Fibroblast of lung (primary cell): ENCODE results near the gene LRRC15. TPM values are rescaled to one million over a fixed set of nuclear protein-coding genes. Genes with fewer than 3 reads are reported as not detected.

Experiments used
- DNase-seq, 2 donors: peaks; one replicate each; pipeline versions ENCODE4 v3.0.0 to v3.0.0-alpha.2; 2010; ENCODE audit warnings: low read depth in 2 of 2
- H2AFZ ChIP-seq: 2 replicates; pipeline ENCODE4 v1.5.1; 2012; ENCODE audit warnings: low read length, control low read depth, inconsistent platforms
- H3K27ac ChIP-seq: 2 replicates; pipeline ENCODE4 v1.5.1; 2011; ENCODE audit warnings: low read length, control low read depth; ENCODE audit not compliant: insufficient read depth
- H3K27me3 ChIP-seq: 2 replicates; pipeline ENCODE4 v1.5.1; 2011; ENCODE audit warnings: mild to moderate bottlenecking, low read length; ENCODE audit not compliant: control insufficient read depth, insufficient read depth
- H3K36me3 ChIP-seq: 2 replicates; pipeline ENCODE4 v1.5.1; 2011; ENCODE audit warnings: low read length; ENCODE audit not compliant: control insufficient read depth, insufficient read depth
- H3K4me1 ChIP-seq: 2 replicates; pipeline ENCODE4 v1.5.1; 2011; ENCODE audit warnings: low read length; ENCODE audit not compliant: control insufficient read depth, insufficient read depth; ENCODE audit errors: extremely low read depth
- H3K4me2 ChIP-seq: 2 replicates; pipeline ENCODE4 v1.5.1; 2011; ENCODE audit warnings: low read length, control low read depth; ENCODE audit not compliant: insufficient read depth; ENCODE audit errors: extremely low read depth
- H3K4me3 ChIP-seq, 4 experiments: fragments of 200-600 bp in 1 of 4; sonication (generic) in 1 of 4; replicated peaks in 1 of 4; 2 replicates each; pipeline ENCODE4 v1.5.1; 2011 to 2016; ENCODE audit warnings: low read length in 4 of 4, low read depth in 3 of 4, mild to moderate bottlenecking in 3 of 4, control low read depth in 2 of 4, inconsistent platforms in 1 of 4, mixed read lengths in 1 of 4; ENCODE audit not compliant: insufficient read depth in 1 of 4; ENCODE audit errors: control extremely low read depth in 1 of 4
- H3K79me2 ChIP-seq: 2 replicates; pipeline ENCODE4 v1.5.1; 2012; ENCODE audit warnings: mild to moderate bottlenecking, low read length, inconsistent platforms; ENCODE audit not compliant: control insufficient read depth, insufficient read depth
- H3K9ac ChIP-seq: 2 replicates; pipeline ENCODE4 v1.5.1; 2011; ENCODE audit warnings: mild to moderate bottlenecking, low read length, control low read depth; ENCODE audit not compliant: insufficient read depth
- H3K9me3 ChIP-seq: 2 replicates; pipeline ENCODE4 v1.5.1; 2012; ENCODE audit warnings: low read depth, low read length; ENCODE audit not compliant: control insufficient read depth, insufficient read depth
- H4K20me1 ChIP-seq: 2 replicates; pipeline ENCODE4 v1.5.1; 2011; ENCODE audit warnings: low read length; ENCODE audit not compliant: control insufficient read depth, insufficient read depth; ENCODE audit errors: extremely low read depth
- CTCF ChIP-seq, 2 donors: IDR thresholded peaks in 1 of 2; conservative IDR thresholded peaks in 1 of 2; 1 replicate in 1 of 2; 2 replicates in 1 of 2; pipeline ENCODE4 v1.5.1; 2011 to 2012; ENCODE audit warnings: low read length in 2 of 2, control low read depth in 1 of 2, inconsistent platforms in 1 of 2, low read depth in 1 of 2, mild to moderate bottlenecking in 1 of 2
- EZH2 ChIP-seq: IDR thresholded peaks from 2 replicates; pipeline ENCODE4 v1.5.1; 2012; ENCODE audit warnings: low read length, control low read depth, mild to moderate bottlenecking; ENCODE audit errors: missing control alignments
- polyA plus RNA-seq, 2 donors: library from polyadenylated mRNA; depleted of rRNA in 1 of 2; stranded (reverse) in 1 of 2; unstranded in 1 of 2; fragments of >200 nt; gene quantifications; 2 replicates each; pipeline ENCODE4 v1.2.1, GENCODE V29; 2011 to 2012; ENCODE audit warnings: missing spikeins in 1 of 2
- total RNA-seq: library from RNA; depleted of rRNA; stranded (reverse); fragments of >200 nt; gene quantifications from 2 replicates; pipeline ENCODE4 v1.2.1, GENCODE V29; 2014

LRRC15 gene
- total and polyA plus RNA-seq, 2 donors (not counting 1 experiment from before 2014, with no cell fraction given): 0.58 to 2.3 TPM

- no peaks in the 10 kb centered on the region for H3K9me3 ChIP-seq
- H3K4me3 ChIP-seq: no peak overlapping the region
- H3K4me2 ChIP-seq: no peak overlapping the region
- no peak for DNase-seq
- H3K9ac ChIP-seq: no peak overlapping the region
- H3K79me2 ChIP-seq: no peaks in the 10 kb centered on the region
- H2AFZ ChIP-seq: no peak overlapping the region
- H3K27me3 ChIP-seq: peaks cover 64% of the 10 kb centered on the region
- no peak for TF ChIP-seq CTCF (conservative IDR thresholded peaks at IDR 0.05 in 1 of 2, IDR thresholded peaks at IDR 0.05 in 1 of 2; ENCODE audit: low read depth in 1 of 2, low read length in 2 of 2)
- TF ChIP-seq EZH2: no peak
- H4K20me1 ChIP-seq: no peaks in the 10 kb centered on the region
- H3K27ac ChIP-seq: no peak overlapping the region
- peaks cover 6% of the 10 kb centered on the region for H3K4me1 ChIP-seq
- H3K36me3 ChIP-seq: no peaks in the 10 kb centered on the region
Observed at GRCh38 chr3:194311000-194311399, 58.5 kb downstream of the LRRC15 start.

- Histone ChIP-seq H3K9ac (no peak overlapping the region), H3K4me2 (no peak overlapping the region), H3K27me3 (peaks cover 63% of the 10 kb centered on the region), H3K27ac (no peak overlapping the region), H3K4me3 (no peak overlapping the region), H3K36me3 (no peaks in the 10 kb centered on the region), H3K9me3 (no peaks in the 10 kb centered on the region), H3K4me1 (peaks cover 4% of the 10 kb centered on the region), H2AFZ (no peak overlapping the region), H4K20me1 (no peaks in the 10 kb centered on the region), H3K79me2 (no peaks in the 10 kb centered on the region)
- DNase-seq: no peak
- TF ChIP-seq EZH2 (no peak), CTCF (conservative IDR thresholded peaks at IDR 0.05 in 1 of 2, IDR thresholded peaks at IDR 0.05 in 1 of 2; ENCODE audit: low read depth in 1 of 2, low read length in 2 of 2) (no peak)
Observed at GRCh38 chr3:194310060-194310835, 59.3 kb downstream of the LRRC15 start.

- Histone ChIP-seq H4K20me1 (no peaks in the 10 kb centered on the region), H3K27ac (no peak overlapping the region), H3K36me3 (no peaks in the 10 kb centered on the region), H3K27me3 (peaks cover 55% of the 10 kb centered on the region), H3K9me3 (no peaks in the 10 kb centered on the region), H3K4me3 (no peak overlapping the region), H3K4me2 (no peak overlapping the region), H3K79me2 (no peaks in the 10 kb centered on the region), H3K9ac (no peak overlapping the region), H2AFZ (no peak overlapping the region), H3K4me1 (no peaks in the 10 kb centered on the region)
- TF ChIP-seq EZH2: no peak
- no peak for TF ChIP-seq CTCF (conservative IDR thresholded peaks at IDR 0.05 in 1 of 2, IDR thresholded peaks at IDR 0.05 in 1 of 2; ENCODE audit: low read depth in 1 of 2, low read length in 2 of 2)
- DNase-seq: no peak
Observed at GRCh38 chr3:194308601-194309449, 60.7 kb downstream of the LRRC15 start.
